Glomerular endothelial cell (primary cell): ENCODE data around the gene PRR29. TPM values are rescaled to one million over a fixed set of nuclear protein-coding genes. Genes with fewer than 3 reads are reported as not detected.
"Not testable (repeated sequence)": the region's sequence is repeated elsewhere in the genome, so short reads cannot be mapped to it uniquely, and the experiment has no call there.

Source experiments
- DNase-seq: peaks from one replicate; pipeline ENCODE4 v3.0.0-alpha.2; 2011; ENCODE audit warnings: low read depth, low spot score; ENCODE audit errors: extremely low read depth
- total RNA-seq: library from RNA; depleted of rRNA; stranded (reverse); fragments of >200 nt; gene quantifications from 2 replicates; pipeline ENCODE4 v1.2.3, GENCODE V29; 2015

The PRR29 gene
- total RNA-seq, 1 donor from 2014 or later, result 0.12 TPM

DNA sequence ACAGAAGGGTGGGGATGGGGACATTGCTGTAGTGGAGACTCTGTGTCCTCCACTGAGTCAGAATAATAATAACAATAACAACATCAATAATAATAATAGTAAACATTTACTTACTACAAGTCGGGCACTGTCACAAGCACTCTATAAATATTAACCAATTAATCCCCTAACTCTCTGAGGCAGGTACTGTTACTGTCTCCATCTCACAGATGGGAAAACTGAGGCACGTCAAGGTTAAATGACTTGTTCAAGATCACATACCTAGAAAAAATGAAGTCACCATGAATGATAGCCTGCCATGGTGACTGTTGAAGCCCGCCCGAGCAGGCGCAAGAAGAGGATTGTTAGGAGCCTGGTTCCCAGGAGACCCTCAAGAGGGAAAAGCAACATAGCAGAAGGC, 10.2 kb downstream of the PRR29 start:
- DNase-seq, result no peak

DNA sequence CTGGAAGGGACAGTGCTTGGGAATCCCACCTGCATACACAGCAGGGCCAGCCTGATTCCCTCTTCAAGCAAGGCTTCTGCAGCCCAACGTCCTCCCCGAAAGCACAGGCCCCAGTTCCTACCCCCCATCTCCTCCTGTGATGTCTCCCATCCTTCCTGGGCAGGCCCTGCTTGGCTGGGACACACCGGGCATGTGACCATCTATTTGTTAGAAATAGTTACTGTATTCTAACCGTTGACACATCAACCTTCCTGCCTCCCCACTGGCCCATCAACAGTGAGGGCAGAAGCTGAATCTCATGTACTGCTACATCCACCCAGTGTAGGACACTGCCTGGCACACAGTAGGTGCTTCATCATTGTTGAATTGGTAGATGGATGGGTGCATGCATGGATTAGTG, 10.7 kb downstream of the PRR29 start:
- DNase-seq, result no peak

DNA sequence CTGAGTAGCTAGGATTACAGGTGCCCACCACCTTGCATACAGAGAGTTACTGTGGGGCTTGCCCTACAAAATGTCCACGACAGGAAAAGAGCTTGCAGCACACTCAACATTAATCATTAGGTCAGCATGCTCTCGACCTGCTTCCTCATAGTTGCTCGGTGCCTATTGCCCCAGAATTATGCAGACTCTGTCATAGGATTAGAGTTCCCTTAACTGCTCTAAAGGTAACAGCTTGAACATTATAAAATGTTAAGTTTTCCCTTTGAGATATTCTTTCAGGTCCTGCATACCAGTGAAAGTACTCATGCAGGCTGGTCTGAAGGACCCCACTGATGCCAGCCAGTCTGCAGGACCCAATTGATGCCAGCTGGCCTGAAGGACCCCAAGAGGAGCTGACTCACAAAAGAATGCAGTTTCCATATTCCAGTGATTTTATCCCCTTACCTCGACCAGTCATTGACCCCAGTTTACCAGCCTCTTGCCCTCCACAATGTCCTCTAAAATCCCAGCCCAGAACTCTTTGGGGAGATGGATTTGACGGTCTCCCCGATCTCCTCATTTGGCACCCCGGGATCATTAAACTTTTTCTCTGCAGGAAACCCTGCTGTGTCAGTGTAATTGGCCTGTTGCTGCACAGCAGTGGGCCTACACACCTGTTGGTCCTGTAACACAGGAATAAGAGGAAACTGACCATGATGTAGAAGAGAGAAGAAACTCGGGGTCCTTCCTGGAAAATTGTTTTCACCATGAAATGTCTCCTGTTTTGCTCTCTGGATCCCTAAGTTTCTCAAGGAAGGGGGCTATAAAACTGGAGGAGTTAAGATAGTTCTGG, 11.6 kb downstream of the PRR29 start:
- DNase-seq, result no peak

DNA sequence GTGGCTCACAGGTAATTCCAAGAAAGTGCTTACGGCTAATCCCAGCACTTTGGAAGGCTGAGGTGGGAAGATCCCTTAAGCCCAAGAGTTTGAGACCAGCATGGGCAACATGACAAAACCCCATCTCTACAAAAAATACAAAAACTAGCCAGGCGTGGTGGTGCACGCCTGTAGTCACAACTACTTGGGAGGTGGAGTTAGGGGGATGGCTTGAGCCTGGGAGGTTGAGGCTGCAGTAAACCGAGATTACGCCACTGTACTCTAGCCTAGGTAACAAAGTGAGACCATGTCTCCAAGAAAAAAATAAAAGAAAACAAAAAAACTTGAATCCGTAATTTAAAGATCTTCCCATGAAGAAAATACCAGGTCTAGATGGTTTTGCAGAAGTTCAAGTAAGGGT, 17.3 kb downstream of the PRR29 start:
- DNase-seq, result no peak

DNA sequence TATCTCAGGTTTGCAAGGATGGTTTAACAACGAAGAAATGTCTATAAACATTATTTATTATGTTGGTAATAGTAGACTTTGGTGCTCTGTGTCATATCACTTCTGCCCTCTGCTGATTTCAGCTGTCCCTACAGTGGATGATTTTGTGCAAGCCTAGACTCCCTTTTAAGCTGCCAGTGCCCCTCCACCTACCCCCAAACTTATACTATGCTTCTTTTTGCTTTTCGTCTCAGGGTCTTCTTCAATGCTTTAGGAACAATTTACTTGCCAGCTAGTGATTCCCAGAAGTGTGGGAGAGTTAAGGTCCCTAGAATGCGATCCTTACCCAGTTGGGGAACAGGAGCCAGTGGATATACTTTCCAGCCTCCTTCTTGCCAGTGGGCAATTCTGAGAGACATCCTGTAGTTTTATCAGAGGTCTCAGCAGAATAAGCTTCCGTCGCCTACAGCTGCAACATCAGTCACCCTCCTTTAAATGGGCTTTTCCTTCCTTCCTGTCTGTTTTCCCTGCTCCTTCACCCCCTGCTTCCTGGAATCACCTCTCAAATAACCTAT, 18.2 kb downstream of the PRR29 start:
- DNase-seq, result no peak

DNA sequence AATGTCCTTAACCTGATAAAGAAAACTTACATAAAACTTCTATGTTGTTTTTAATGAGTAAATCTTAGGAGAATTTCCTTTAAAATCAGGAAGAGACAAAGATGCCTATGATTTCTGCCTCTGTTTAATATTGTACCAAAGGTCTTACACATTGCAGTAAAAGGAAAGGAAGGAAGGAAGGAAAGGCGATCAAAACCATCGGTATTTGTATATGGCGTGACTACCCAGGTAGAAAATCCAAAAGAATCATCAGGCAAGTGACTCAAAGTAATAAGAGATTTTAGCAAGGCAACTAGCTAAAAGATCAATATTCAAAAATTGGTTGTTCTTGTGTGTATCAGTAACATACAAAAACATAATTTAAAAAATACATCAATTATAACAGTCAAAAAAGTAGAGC, 18.8 kb downstream of the PRR29 start:
- DNase-seq, result no peak

DNA sequence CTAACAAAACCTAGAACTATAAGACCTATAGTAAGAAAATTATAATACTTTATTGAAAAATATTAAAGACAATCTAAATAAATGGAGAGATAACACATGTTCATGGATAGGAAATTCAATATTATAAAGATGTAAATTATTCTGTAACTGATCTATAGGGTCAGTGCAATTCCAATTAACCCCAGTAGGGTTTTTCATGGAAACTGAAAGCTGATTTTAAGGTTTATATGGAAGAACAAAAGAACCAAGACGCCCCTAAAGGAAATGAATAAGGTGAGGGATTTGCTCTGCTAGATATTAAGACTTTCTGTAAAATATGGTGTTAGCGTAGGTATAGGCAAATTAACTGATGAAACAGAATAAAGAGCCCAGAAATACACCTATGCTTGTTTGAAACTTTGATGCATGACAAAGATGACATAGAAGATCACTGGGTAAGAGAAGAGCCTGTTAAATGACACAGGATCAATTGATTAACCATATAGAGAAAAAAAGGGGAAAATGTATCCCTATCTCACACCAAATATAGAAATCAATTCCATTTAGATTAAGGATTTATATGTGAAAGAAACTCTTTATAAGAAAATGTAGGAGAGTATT, 19.3 kb downstream of the PRR29 start:
- DNase-seq, result no peak

DNA sequence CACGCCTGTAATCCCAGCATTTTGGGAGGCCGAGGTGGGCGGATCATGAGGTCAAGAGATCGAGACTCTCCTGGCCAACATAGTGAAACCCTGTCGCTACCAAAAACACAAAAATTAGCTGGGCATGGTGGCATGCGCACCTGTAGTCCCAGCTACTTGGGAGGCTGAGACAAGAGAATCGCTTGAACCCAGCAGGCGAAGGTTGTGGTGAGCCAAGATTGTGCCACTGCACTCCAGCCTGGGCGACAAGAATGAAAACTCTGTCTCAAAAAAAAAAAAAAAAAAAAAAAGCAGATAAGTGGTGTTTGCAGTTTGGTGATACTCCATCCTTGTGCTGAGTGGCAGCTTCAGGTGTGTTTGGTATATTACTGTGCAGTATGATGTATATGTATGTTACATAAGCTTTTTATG, 21.4 kb downstream of the PRR29 start:
- not testable (repeated sequence) for DNase-seq

DNA sequence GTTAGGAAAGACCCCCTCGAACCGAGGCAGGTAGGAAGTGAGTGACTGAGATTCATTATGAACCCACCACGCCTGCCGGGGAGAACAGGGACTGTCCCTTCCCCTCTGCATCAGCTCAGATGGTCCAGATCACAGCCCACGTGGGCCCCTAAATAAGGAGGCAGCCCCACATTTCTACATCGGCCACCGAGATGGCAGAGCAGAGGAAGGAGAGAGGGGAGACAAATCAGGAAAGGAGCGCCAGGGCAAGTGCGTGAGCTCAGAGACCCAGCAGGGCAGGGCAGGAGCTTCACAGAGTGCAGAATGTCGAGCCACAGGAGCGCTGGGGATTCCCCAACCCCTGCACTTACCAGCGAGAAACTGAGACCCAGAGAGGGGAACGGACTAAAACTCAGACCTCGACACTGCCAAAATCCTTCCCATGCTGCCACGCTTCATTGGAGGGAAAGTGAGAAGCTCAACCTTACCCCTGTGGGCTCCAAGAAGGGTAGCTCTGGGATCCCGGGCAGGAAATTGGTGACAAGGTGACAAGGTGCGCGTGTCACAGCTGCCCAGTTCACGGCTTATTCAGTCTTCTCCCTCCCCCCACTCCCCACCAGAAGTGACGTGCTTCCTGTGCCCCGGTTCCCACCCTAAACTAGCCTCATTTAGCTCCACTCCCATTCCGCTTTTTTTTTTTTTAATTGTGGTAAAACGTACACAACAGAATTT, 22.1 kb downstream of the PRR29 start, which contains the start of gene ICAM2:
Gene ICAM2, minus strand, starts transcription at position 578 of the 711 bp plus-strand sequence. CDS start 13,942 bp downstream, outside the sequence.
- no peak for DNase-seq

DNA sequence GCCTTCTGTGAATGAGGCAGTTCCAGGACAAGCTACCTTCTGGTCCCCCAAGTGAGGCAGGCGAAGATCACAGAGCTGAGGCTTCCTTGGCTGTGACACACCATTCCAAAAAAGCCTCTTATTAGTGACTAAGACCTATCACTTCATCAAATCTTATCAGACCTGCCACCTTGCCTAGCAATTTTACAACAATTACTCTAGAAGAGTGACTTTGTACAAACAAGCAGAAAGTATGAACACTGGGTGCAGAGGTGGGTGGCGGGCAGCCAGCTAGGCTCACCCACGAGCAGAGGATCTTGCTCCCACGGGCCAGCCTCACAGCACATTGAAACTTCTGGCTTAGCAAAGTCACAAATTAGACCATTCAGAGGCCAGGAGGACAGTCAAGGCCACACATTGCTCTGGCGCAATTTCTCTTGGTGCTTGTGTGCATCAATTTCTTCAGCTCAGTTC, 24.5 kb downstream of the PRR29 start:
- DNase-seq, result no peak

DNA sequence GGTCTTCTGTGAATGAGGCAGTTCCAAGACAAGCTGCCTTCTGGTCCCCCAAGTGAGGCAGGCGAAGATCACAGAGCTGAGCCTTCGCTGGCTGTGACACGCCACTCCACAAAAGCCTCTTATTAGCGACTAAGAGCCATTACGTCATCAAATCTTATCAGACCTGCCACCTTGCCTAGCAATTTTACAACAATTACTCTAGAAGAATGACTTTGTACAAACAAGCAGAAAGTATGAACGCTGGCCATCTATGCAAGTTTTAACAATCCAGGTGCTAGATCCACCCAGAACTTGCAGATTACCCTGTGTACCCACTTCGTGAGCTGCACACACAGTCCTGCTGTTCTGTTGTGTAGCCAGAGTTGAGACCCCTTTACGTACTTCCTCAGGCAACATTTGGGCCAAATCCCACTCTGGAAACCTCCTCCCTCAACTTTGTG, 26.1 kb downstream of the PRR29 start:
- no peak for DNase-seq

DNA sequence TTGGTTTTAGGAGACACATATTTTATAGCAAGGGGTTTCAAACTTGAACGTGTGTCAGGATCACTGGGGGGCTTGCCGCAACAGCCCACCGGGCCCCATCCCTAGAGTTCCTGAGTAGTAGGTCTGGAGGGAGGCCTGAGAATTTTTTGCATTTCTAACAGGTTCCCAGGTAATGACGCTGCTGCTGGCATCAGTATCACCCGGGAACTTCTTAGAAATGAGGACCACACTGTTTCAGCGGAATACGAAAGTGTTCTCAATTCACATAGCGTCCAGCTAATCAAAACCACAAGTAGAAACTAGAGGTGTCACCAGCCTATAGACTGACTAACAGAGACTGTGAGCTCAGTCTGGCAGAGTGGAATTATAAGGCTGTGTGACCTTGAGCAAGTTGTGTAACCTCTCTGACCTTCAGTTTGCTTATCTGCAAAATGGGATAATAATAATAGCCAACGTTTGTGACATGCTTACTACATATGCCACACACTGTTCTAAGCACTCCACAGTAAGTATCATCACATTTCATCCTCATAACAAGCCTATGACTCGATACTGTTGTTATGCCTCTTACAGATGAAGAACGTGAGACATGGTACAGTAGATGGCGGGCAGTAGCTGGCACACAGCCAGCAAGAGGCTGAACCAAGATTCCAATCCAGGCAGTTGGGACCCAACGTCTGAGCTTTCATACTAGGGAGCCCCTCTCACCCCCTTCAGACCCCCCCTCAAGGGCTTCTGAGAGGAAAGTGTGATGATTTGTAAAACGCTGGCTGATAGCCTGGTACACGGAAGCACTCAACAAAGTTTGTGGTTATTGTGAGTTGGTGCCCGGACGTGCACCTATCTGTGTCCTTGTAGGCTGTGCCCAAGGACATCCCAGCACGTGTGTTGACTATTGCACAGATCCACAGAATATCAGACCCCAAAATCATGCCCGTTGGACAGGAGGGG, 26.9 kb downstream of the PRR29 start:
- no peak for DNase-seq

DNA sequence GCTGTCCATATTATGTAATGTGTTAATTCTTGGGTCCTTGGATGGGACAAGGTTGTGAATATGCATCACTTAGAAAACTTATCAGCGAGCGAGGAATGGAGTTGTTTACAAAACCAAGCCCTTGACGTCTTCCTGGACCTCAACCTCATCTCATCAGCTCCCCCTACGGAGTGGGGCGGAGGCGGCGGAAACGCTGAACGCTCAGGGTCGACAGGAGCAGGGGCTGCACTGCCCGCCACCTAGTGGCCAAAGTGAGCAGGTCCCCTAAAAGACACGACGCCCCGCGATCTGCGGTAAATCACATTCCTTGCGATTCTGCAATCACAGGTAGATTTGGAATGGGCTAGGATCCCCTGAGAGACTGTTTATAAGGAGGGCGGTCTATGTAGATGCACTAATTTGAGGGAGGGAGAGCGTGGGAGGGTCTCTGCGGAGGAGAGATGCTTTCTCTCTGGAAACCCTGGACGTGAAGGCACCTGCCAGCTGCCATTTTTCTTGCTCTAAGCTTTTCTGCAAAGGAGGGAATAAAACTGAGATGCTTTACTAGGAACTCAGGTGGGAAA, 27.7 kb downstream of the PRR29 start:
- DNase-seq, result no peak

DNA sequence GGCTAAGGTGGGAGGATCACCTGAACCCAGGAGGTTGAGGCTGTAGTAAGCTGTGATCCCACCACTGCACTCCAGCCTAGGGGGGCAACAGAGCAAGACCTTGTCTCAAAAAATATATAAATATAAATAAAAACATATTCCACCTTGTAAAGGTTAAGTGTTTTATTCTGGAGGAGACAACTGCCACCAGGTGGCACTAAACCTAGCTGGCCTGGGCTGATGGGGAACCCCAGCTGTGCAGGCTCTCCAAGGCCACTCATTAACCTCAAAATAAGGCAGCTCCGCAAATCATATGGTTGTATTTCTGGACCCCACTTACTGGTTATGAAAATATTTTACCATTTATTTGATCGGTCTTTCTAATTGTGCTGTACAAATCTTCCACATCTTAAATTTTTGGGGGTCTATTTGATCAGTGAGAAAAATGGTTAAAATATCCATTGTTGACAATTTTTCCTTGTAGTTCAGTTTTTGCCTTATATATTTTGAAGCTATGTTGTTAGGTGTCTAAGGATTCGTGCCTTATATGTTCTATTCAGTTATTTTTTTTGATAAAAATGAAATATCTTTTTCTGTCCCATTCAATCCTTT, 30.8 kb downstream of the PRR29 start:
- DNase-seq, result no peak

DNA sequence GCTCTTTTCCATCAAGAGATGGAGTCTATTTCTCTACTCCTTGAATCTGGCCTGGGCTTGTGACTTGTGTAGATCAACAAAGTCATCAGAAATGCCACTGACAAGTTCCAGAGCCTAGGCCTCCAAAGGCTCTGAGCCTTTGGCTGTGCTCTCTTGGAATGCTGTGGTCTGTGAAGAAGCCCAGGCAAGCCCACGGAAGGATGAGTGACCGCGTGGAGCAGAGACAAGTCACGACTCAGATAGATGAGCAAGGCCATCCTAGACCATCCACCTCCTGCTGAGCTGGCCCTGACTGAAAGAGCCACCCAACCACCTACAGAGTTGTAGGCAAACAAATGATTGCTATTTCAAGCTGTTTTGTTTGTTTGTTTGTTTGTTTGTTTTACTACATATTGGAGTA, 33.9 kb downstream of the PRR29 start:
- DNase-seq, result no peak

DNA sequence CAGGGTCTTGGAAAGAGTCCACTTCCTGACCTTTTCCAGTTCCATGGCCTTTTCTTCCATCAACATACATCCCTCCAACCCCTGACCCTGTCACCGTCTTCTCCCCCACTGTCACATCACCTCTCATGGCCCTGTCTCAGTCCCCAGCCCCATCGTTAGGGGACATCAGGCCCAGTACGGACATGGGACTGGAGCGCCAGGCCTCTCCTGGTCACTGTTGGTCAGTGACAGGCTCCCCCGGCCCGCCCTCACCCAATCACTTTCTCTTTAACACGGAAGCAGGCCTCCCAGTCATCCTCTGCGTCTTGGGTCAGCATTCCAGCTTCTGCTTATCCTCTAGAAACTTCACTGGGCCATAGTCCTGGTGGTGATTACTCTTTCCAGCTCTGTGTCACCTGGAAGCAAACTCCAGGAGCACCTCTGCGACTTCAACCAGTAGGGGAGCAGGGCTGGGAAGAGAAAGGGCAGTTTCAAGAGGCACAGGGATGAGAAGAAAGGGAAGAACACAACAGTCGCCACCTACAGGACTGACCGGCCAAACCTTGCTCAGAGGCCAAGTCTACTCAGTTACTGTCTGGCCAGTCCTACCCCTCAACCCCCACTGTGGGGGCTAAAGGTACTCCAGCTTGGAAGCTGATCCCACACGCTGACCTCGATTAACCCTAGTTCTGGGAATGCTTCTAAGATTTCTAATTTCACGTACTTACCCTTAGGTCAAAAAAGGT, 38.2 kb downstream of the PRR29 start:
- DNase-seq, result no peak

DNA sequence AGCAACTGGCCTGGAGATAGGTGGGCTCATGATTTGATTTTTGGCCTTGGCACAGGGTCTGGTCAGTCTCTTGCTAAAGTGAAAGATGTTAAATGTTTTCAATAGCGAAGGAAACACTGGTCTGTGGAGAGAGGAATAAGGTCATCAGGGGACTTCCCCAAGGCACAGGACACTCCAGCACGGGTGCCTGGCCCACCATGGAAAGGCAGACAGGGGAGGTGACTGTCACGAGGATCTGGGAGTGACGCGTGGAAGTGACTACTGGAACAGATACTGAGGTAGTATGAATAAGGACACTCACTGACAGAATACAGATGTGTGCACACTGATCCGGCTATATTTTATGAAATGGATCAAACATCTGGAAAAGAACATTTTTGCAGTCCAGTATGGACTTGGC, 39.0 kb downstream of the PRR29 start:
- DNase-seq, result no peak

DNA sequence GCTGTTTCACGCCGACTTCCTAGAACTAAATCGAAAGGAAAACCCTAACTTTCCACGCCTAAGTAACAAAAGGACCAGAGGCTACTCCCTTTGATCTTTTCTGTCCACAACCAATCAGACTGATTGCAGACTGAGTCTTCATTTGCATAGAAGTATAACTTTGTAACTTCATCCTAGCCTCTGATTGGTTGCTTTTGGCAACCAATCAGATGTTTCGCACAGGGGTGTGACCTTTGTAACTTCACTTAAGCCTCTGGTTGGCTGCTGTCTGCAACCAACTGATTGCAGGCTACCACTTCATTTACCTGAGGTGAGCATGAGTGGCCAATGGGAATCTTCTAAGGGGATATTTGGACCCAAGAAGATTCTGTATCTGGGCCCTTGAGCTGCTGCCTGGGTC, 39.7 kb downstream of the PRR29 start:
- DNase-seq, result no peak
